K562 (cell line): ENCODE data around the gene CRKL. TPM values are rescaled to one million over a fixed set of nuclear protein-coding genes. Genes with fewer than 3 reads are reported as not detected.
A peak's percentile ranks its signal among the peaks of the same experiment; 100 is the strongest.

Experiments used
- BCOR ChIP-seq: fragments of 450-650 bp; IDR thresholded peaks from 2 replicates; pipeline ENCODE4 v1.6.1; 2016
- BHLHE40 ChIP-seq: IDR thresholded peaks from 2 replicates; pipeline ENCODE4 v1.6.1; 2011; ENCODE audit warnings: low read length, improper control_type of control experiment
- GABPB2 ChIP-seq: fragments of 250-450 bp; sonication (Bioruptor Pico); conservative IDR thresholded peaks from 2 replicates; pipeline ENCODE4 v1.5.1; 2021; ENCODE audit warnings: mild to moderate bottlenecking
- HNRNPK ChIP-seq: fragments of 200-400 bp; formaldehyde crosslinking; IDR thresholded peaks from one replicate; pipeline ENCODE4 v1.6.1; 2018; ENCODE audit warnings: mild to moderate bottlenecking, low read depth, low read length; ENCODE audit not compliant: poor library complexity, severe bottlenecking
- HNRNPUL1 ChIP-seq: fragments of 200-400 bp; formaldehyde crosslinking; IDR thresholded peaks from 2 replicates; pipeline ENCODE4 v1.6.1; 2017; ENCODE audit warnings: low read length
- JUND ChIP-seq, 2 experiments: IDR thresholded peaks; 2 replicates in 1 of 2; 3 replicates in 1 of 2; pipeline ENCODE4 v1.6.1; 2011; ENCODE audit warnings: borderline replicate concordance in 2 of 2, low read depth in 2 of 2, low read length in 2 of 2, improper control_type of control experiment in 1 of 2, missing biosample characterization in 1 of 2, missing genetic modification characterization in 1 of 2, missing genetic modification reagents in 1 of 2
- MLX ChIP-seq, 2 experiments: fragments of 450-650 bp in 1 of 2; sonication (generic) in 1 of 2; formaldehyde crosslinking; conservative IDR thresholded peaks; 2 replicates each; pipeline versions ENCODE4 v1.4.0 to v1.8.1; 2020 to 2022; ENCODE audit warnings: mild to moderate bottlenecking in 1 of 2, missing genetic modification reagents in 1 of 2
- MTA2 ChIP-seq: fragments of 450-650 bp; IDR thresholded peaks from 2 replicates; pipeline ENCODE4 v1.6.1; 2016; ENCODE audit warnings: low read depth
- POLR3G ChIP-seq: IDR thresholded peaks from 2 replicates; pipeline ENCODE4 v1.6.1; 2011; ENCODE audit not compliant: insufficient read length, insufficient replicate concordance; ENCODE audit errors: extremely low read depth
- POU5F1 ChIP-seq: fragments of 150-350 bp; IDR thresholded peaks from 2 replicates; pipeline ENCODE4 v1.6.1; 2014; ENCODE audit warnings: borderline replicate concordance, low read length, low read depth, mild to moderate bottlenecking; ENCODE audit not compliant: partially characterized antibody
- RBM17 ChIP-seq: fragments of 200-400 bp; formaldehyde crosslinking; IDR thresholded peaks from 2 replicates; pipeline ENCODE4 v1.6.1; 2017; ENCODE audit warnings: low read depth, mild to moderate bottlenecking, low read length, borderline replicate concordance
- SREBF1 ChIP-seq: fragments of 150-350 bp; IDR thresholded peaks from 2 replicates; pipeline ENCODE4 v1.6.1; 2014; ENCODE audit warnings: antibody characterized with exemption, low read depth, low read length, borderline replicate concordance
- TAF7 ChIP-seq: fragments of 450-650 bp; IDR thresholded peaks from 2 replicates; pipeline ENCODE4 v1.6.1; 2016; ENCODE audit warnings: missing genetic modification characterization, missing compliant biosample characterization
- TOE1 ChIP-seq, 2 experiments: fragments of 450-650 bp in 1 of 2; sonication (generic) in 1 of 2; formaldehyde crosslinking in 1 of 2; IDR thresholded peaks; 2 replicates each; pipeline versions ENCODE4 v1.7.1 to v1.8.0; 2016 to 2022; ENCODE audit warnings: borderline replicate concordance in 2 of 2, mild to moderate bottlenecking in 2 of 2, antibody characterized with exemption in 1 of 2, inconsistent platforms in 1 of 2, low read depth in 1 of 2, missing genetic modification reagents in 1 of 2, moderate library complexity in 1 of 2
- ZNF197 ChIP-seq: fragments of 200-800 bp; sonication (Bioruptor generic); IDR thresholded peaks from 2 replicates; pipeline ENCODE4 v1.6.1; 2016; ENCODE audit warnings: low read depth, missing genetic modification characterization, missing compliant biosample characterization
- ZNF253 ChIP-seq: fragments of 250-450 bp; sonication (Bioruptor Pico); conservative IDR thresholded peaks from 2 replicates; pipeline ENCODE4 v1.6.1; 2021; ENCODE audit warnings: mild to moderate bottlenecking
- ZNF384 ChIP-seq: IDR thresholded peaks from 2 replicates; pipeline ENCODE4 v1.6.1; 2012; ENCODE audit warnings: low read depth, low read length, improper control_type of control experiment
- ZNF445 ChIP-seq: fragments of 250-450 bp; sonication (Bioruptor Pico); IDR thresholded peaks from 2 replicates; pipeline ENCODE4 v1.4.0; 2020; ENCODE audit warnings: low read depth, mild to moderate bottlenecking, moderate library complexity
- ZNF639 ChIP-seq, 2 experiments: fragments of 200-800 bp in 1 of 2; sonication (Bioruptor generic) in 1 of 2; sonication (generic) in 1 of 2; formaldehyde crosslinking in 1 of 2; IDR thresholded peaks in 1 of 2; conservative IDR thresholded peaks in 1 of 2; 2 replicates each; pipeline versions ENCODE4 v1.5.0 to v1.6.1; 2016 to 2020; ENCODE audit warnings: missing compliant biosample characterization in 1 of 2, missing genetic modification characterization in 1 of 2, missing genetic modification reagents in 1 of 2
- ZNF77 ChIP-seq: fragments of 250-450 bp; sonication (Bioruptor Pico); IDR thresholded peaks from 2 replicates; pipeline ENCODE4 v1.5.0; 2020
- polyA plus RNA-seq, 8 experiments: library from polyadenylated mRNA; depleted of rRNA in 4 of 8; stranded (reverse) in 5 of 8; unstranded in 3 of 8; fragments of >200 nt; fragmentation: Nextera tagmentation in 2 of 8; fragmentation: Illumina TruSeq in 1 of 8; extraction: Ambion mirVana in 2 of 8; extraction: Trizol in 1 of 8; gene quantifications; 2 replicates each; pipeline versions ENCODE4 v1.2.1 to v1.2.3, GENCODE V29; 2011 to 2014; ENCODE audit warnings: inconsistent platforms in 1 of 8, missing spikeins in 1 of 8
- total RNA-seq, 7 experiments: library from RNA; depleted of rRNA in 6 of 7; stranded (reverse); fragments of >200 nt in 6 of 7; fragmentation: Illumina TruSeq in 2 of 7; extraction: Trizol in 2 of 7; gene quantifications; 2 replicates each; pipeline versions ENCODE4 v1.2.1 to v1.2.3, GENCODE V29; 2011 to 2021; ENCODE audit warnings: low replicate concordance in 1 of 7
- TF ChIP-seq, protein P1 (sequence below): fragments of 250-450 bp; sonication (Bioruptor Pico); IDR thresholded peaks from 2 replicates; pipeline ENCODE4 v1.5.0; 2020; ENCODE audit warnings: mild to moderate bottlenecking, borderline replicate concordance

CRKL gene
- total and polyA plus RNA-seq, 9 of the 15 experiments (the other 6 are each of a cell fraction or from before 2014, with no cell fraction given): 100 to 263 (median 124) TPM

GRCh38 chr22:20965888-20966855, 49.0 kb downstream of the CRKL start (continued):
- no peak for TF ChIP-seq TOE1 (IDR thresholded peaks at IDR 0.05; ENCODE audit: borderline replicate concordance)
- TF ChIP-seq TOE1 (CRISPR knock-in tag; IDR thresholded peaks at IDR 0.05; ENCODE audit: borderline replicate concordance, low read depth): 0 out of 2 replicates have a peak, but pooled peaks have one; percentile 32
- no peak for TF ChIP-seq ZNF77
- TF ChIP-seq HNRNPK: no peak
- TF ChIP-seq RBM17: no peak
- TF ChIP-seq BCOR: 0 out of 2 replicates have a peak, but pooled peaks have one; percentile 23
- no peak for TF ChIP-seq ZNF197 (CRISPR knock-in tag)
- TF ChIP-seq GABPB2 (CRISPR knock-in tag): no peak
- TF ChIP-seq ZNF639 (CRISPR knock-in tag; conservative IDR thresholded peaks at IDR 0.05 in 1 of 2, IDR thresholded peaks at IDR 0.05 in 1 of 2): no peak
- no peak for TF ChIP-seq MLX (CRISPR knock-in tag; conservative IDR thresholded peaks at IDR 0.05)
- no peak for TF ChIP-seq TAF7 (tag)
- TF ChIP-seq BHLHE40: no peak
- TF ChIP-seq JUND (IDR thresholded peaks at IDR 0.05; ENCODE audit: borderline replicate concordance, low read depth, low read length): no peak
- no peak for TF ChIP-seq JUND (tag; IDR thresholded peaks at IDR 0.05; ENCODE audit: borderline replicate concordance, low read depth, low read length)
- TF ChIP-seq POLR3G: no peak
- TF ChIP-seq SREBF1: no peak
- TF ChIP-seq HNRNPUL1: no peak
- TF ChIP-seq MTA2: no peak
- no peak for TF ChIP-seq ZNF384
- TF ChIP-seq POU5F1: no peak
- no peak for TF ChIP-seq ZNF445
- TF ChIP-seq, protein P1, sequence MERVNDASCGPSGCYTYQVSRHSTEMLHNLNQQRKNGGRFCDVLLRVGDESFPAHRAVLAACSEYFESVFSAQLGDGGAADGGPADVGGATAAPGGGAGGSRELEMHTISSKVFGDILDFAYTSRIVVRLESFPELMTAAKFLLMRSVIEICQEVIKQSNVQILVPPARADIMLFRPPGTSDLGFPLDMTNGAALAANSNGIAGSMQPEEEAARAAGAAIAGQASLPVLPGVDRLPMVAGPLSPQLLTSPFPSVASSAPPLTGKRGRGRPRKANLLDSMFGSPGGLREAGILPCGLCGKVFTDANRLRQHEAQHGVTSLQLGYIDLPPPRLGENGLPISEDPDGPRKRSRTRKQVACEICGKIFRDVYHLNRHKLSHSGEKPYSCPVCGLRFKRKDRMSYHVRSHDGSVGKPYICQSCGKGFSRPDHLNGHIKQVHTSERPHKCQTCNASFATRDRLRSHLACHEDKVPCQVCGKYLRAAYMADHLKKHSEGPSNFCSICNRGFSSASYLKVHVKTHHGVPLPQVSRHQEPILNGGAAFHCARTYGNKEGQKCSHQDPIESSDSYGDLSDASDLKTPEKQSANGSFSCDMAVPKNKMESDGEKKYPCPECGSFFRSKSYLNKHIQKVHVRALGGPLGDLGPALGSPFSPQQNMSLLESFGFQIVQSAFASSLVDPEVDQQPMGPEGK (CRISPR knock-in tag): no peak
- no peak for TF ChIP-seq ZNF253 (CRISPR knock-in tag)
